NCI-H2107 (cell line): ENCODE measurements around the gene MRFAP1L1.
A peak's percentile ranks its signal among the peaks of the same experiment; 100 is the strongest.
"Not testable (repeated sequence)": the region's sequence is repeated elsewhere in the genome, so short reads cannot be mapped to it uniquely, and the experiment has no call there.

Source experiments
- DNase-seq: peaks from one replicate; lab custom pipeline; 2025; lab: John Stamatoyannopoulos, UW

Gene MRFAP1L1

GRCh38 chr4:6734165-6734786 lies 24.6 kb upstream of the MRFAP1L1 start:
- DNase-seq = no peak

GRCh38 chr4:6733358-6734164 lies 23.9 kb upstream of the MRFAP1L1 start:
- DNase-seq = no peak

GRCh38 chr4:6732441-6733357 lies 23.0 kb upstream of the MRFAP1L1 start:
- DNase-seq = no peak

- DNase-seq = no peak
These were observed 22.1 kb upstream of the MRFAP1L1 start for GRCh38 chr4:6731780-6732179.

GRCh38 chr4:6731318-6731675 lies 21.6 kb upstream of the MRFAP1L1 start:
- DNase-seq = no peak

GRCh38 chr4:6730603-6731317 lies 21.1 kb upstream of the MRFAP1L1 start:
- no peak for DNase-seq

- DNase-seq = no peak
These were observed 18.8 kb upstream of the MRFAP1L1 start for GRCh38 chr4:6728320-6729029.

GRCh38 chr4:6727943-6728250 lies 18.2 kb upstream of the MRFAP1L1 start:
- DNase-seq = no peak

- DNase-seq = no peak
These were observed 17.6 kb upstream of the MRFAP1L1 start for GRCh38 chr4:6727081-6727942.

- not testable (repeated sequence) for DNase-seq
These were observed 15.8 kb upstream of the MRFAP1L1 start for GRCh38 chr4:6725427-6725961.

GRCh38 chr4:6724421-6725111 lies 14.9 kb upstream of the MRFAP1L1 start:
- no peak for DNase-seq

- DNase-seq = no peak
These were observed 14.2 kb upstream of the MRFAP1L1 start for GRCh38 chr4:6723851-6724250.

- DNase-seq = no peak
These were observed 13.2 kb upstream of the MRFAP1L1 start for GRCh38 chr4:6722891-6723290.

GRCh38 chr4:6721121-6721520 lies 11.5 kb upstream of the MRFAP1L1 start:
- no peak for DNase-seq

- DNase-seq = peak; percentile 13
These were observed 10.6 kb upstream of the MRFAP1L1 start for GRCh38 chr4:6720202-6720699.

- no peak for DNase-seq
These were observed 10.0 kb upstream of the MRFAP1L1 start for GRCh38 chr4:6719611-6720179.

- no peak for DNase-seq
These were observed 9.4 kb upstream of the MRFAP1L1 start for GRCh38 chr4:6718932-6719610.

GRCh38 chr4:6716958-6717655 lies 7.4 kb upstream of the MRFAP1L1 start:
- no peak for DNase-seq
